CD4-positive, alpha-beta T cell treated with Interleukin-15 for 1 hour (primary cell): ENCODE data around the gene DHH.

Source experiments
- DNase-seq: peaks from one replicate; pipeline ENCODE4 v3.0.0-alpha.2; 2020

The DHH gene

DNA sequence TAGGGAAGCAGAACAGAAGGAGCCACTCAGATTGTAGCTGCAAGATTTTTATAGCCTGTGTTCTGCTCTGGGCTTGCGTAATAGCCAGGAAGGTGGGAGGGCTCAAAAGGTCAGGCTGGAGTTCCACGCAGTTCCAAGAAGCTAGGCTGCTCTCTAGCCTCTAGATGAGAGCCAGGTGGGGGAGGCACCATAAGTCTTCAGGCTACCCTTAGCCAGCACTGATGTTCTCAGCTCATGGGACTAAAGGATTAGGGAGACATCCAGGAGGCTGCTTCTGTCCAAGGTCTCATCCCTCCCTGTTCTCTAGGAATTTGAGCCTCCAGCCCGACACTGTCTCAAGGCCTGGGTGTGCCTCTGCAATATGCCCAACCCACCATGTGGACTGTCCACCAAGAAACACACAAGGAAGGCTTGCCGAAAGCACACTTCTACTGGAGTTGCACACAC is 14.4 kb upstream of the DHH start:
- DNase-seq = peak; percentile 32

DNA sequence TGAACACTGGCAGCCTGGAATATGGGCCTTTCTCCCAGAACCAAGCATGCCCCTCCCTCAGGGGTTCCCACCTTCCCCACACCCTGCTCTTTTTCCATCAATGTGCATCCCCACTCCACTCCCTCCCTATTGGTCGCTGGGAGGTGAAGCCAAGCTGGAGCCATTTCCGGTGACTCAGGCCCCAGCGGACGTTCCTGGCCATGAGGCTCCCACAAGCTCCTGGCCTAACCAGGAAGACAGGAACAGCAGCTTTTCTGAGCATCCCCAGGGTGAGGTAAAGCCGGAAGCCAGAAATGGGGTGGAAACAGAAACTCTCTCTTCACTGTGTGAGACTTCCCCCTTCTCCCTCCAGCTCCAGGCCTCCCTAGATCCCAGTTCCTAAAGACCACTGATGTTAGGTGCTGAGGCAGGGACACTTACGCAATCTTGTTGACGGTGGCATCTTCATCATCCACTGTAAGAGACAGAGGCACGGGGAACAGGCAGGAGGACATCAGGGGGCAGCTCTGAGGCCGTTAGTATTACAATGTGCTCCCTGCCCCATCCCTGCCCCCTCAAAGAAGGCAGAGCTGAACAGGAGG is 11.0 kb upstream of the DHH start:
- DNase-seq = no peak

DNA sequence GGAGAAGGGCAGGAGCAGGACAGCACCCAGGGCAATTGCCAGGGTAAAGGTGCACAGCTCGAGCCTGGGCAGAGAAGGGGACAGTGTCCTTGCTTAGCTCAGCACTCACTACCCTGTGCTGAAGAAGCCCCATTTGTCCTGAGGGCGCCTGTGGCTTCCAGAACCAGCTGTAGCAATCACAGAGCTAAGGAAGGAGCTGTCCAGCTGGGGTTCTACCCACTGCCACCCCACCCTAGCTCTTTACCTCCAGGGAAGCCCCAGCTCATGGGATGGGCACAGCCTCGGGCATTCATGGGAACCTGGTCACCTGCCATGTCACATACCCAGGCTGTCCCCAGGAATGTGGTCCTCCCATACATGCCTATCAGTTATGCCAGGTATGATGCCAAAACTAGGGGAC is 10.2 kb upstream of the DHH start:
- DNase-seq = no peak

DNA sequence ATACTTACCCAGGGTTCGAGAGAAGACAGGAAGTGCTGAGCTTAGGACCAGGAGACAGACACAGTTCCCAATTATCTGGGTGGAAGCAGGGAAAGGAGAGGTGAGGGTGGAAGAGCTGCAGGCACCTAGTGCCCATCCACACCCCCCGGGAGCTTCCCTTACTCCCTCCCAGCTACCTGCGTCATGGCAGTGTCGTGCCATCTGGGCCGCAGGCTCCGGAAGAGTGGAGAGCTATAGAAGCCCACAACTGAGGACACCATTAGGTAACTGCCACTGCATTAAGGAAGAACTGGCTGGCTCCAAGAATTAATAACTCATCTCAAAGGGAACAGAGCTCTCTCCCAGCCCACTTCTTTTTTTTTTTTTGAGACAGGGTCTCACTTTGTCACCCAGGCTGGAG is 5.8 kb upstream of the DHH start:
- DNase-seq = no peak

DNA sequence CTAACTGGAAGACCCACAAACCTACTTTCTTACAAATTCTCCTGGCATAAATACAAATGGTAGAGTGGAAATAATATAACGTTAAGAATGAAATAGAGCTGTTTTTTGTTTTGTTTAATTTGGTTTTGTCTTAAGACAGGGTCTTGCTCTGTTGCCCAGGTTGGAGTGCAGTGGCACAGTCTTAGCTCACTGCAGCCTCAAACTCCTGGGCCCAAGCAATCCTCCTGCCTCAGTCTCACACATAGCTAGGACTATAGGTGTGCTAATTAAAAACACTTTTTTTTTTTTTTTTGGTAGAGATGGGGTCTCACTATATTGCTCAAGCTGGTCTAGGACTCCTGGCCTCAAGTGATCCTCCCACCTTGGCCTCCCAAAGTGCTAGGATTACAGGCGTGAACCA is 4.1 kb upstream of the DHH start:
- no peak for DNase-seq

DNA sequence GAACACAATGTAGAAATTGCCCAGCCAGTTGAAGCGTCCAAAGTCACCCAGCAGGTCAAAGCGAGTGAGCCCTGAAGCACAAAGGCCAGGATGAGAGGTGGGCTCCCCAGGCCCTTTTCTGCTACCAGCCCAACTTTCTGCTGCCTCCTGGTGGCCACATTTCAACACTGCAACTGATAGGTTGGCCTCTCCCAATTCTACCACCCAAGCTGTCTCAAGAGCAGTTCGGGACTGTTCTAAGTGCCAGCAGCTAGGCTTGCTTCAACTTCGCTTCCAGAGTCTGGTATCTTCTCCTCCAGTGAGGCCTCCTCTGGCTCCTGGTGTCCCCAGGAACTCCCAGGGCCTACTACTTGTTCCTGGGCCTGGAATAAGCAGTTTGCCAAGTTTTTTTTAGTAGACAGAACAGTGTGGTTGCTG is 3.4 kb upstream of the DHH start:
- DNase-seq = peak; percentile 57

DNA sequence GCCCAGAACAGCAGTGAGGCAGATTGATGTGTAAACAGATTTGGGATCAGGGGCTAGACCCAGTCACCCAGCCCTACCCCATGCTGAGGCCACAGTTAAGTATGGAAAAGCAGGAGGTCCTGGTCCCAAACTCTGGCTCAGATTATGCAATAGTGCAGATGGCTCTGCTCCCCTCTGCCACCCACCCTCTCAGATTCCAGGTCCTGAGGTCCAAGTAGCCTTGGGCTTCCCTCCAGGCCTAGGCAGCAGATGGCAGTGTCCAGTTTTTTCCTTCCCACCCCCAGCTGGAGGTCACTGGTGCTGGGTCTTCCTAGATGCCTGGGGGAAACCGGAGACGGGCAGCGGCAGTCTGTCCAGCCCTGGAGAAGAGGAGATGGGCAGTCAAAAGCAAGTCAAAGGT is 2.8 kb upstream of the DHH start:
- DNase-seq = no peak

DNA sequence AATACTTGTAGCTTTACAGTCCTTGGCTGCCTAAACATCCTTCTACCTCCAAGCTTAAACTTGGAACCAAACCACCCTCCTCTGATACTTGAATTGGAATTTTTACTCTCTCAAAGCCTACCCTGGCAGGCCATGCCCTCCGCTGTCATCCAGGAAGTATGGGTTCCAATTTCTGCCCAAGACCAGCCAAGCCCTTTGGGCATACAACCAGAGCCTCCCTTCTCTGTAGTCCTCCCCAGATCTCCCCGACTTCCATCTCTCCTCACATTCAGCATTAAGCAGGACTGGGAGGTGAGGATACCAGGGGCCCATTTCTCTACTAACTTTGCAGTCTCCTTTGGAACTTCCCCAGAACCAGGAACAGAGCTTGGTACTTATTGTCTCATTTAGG is 369 bp upstream of the DHH start:
- no peak for DNase-seq

DNA sequence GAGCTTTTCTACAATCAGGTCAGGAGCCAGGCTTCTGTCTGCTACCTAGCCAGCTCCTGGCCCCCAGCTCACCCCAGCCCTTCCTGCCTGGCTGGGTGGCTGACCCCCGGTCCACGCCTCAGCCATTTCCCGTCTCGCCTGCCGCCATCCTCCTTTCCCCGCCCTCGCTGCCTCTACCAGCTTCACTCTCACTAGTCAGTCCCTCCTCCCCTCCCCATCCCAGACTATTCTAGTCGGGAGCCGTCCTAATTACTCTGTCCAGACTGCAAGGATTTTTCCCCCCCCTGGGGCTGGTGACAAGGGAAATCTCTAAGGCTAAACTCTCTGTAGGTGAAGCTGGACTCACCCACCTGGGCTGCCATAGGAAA is 825 bp downstream of the DHH start:
- DNase-seq = no peak

DNA sequence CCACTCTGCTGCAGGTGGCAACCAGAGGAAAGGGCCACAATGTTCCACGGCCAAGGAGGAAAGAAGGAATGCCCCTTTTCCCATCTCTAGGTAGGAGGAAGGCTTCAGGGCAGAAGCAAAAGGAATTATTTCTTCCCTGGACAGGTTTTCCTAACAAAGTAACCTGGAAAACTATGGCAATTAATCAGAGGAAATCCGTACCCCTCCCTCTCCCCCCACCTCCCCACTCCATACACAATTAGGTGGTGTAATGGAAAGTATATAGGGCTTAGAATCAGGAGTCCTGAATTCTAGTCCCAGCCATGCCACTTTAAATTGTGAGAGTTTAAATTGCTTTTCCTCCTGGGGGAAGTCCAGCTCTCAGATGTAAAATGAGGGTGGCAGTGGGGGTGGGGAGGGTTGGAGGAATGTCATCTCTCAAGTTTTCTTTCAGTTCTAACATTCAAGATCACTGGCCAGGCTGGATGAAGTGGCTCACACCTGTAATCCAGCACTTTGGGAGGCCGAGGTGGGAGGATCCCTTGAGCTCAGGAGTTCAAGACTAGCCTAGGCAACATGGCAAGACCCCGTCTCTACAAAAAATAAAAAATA is 1.7 kb downstream of the DHH start:
- DNase-seq = no peak

DNA sequence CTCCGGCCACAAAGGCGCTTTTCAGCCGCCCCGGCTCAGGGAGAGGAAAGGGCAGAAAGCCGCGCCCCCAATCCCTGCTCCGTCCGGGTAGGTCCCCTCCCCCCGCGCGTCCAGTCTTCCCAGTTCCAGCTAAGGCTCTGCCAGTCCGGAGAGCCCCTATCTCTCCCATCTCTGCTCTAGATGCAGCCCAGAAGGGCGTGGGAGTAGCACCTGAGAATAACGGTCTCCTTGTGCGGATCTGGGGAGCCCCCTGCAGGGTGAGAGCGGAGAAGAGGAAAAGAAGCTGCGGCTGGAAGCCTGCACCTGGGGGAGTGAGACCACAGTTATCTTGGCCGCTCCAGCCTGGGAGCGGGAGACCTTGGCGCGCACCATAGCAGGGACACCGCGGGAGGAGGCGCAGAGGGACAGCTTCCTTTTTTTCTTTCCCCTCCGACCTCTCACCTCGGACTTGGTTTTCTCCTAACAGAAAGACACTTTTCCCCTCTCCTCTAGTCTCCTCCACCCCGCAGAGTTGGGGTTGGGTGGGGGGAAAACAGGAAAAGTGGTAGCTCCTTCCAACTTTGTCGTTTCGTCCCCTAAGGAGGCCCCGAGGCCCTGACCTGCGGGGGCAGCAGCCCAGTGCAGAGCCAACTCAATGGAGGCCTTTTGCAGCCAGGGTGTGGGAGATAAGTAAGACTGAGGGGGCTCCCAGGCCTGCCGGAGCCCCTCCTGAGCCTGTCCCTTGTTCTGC is 2.4 kb downstream of the DHH start:
- peak; percentile 56 for DNase-seq

DNA sequence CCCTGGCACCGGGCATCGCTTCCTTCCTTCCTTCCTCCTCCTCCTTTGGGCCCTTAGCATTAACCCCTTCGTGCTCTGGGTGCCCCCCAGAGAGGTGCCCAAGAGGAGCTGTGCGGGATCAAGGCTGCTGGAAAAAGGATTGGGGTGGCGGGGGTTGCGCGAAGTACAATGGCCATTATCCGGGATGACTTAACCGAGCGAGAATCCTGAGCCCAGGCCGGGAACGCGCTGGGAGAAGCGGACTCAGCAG is 2.8 kb downstream of the DHH start:
- DNase-seq = no peak

DNA sequence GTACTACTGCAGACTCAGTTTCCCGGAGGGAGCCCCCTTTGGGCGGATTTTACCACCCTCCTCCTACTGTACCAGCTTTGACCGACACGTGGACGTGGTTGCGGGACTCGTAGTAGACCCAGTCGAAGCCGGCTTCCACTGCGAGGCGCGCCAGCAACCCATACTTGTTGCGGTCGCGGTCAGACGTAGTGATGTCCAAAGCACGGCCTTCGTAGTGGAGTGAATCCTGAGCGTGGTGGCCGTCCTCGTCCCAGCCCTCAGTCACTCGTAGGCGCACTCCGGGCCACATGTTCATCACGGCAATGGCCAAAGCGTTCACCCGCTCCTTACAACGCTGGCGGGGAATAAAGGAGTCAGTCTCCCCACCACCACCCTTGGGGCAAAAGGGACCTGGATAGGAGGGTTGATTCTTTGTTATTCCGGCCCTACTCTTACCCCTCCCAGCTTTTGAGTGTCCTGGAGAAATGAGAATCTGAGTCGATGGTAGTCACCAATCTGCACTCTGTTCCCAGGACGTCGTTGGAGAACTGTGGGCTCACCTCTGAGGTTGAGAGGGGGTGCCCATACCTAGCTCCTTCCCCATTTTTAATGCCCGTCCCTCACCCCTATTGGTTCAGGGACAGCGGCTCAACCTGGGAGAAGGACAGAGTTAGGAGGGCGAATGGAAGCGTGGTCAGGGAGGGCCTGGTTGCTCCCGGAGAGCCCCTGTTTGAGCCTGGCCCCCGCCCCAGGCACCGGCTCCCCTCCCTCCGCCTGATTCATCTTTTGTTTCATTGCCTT is 3.4 kb downstream of the DHH start:
- no peak for DNase-seq

DNA sequence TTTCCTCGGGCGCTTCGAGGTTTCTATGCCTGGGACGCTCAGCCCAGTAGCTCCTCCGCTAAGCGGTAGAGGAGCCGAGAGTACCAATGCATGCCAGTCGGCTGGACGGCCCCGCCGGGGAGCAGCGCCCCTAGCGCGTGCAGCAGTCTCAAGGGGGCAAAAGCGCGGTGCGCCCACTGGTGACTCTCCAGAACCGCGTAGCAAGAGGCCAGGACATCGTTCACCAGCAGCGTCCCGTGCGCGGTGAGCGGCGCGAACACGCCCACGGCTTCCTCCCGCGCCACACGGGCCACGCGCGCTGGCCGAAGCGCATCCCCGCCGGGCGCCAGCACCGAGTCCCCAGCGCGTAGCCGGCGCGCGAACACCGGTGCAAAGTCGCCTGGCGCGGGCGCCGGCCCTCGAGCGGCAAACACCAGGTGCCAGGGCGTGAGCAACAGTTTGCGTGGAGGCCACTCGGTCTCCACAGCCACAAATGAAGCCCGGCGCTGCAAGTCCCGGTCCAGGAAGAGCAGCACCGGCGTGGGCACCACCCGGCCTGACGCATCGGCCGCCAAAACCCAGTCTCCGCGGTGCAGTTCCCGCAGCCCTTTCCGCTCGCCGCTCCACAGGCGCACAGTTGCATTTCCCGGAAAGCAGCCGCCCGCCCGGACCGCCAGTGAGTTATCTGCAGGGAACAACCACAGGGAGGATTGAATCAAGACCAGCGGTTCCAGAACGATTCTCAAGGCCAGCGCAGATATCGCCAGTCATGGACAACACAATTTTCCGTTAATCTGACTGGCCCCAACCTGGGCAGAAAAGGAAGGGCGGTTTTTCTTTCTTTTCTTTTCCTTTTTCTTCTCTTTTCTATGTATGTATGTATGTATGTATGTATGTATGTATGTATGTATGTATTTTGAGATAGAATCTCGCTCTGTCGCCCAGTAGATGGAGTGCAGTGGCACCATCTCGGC is 4.5 kb downstream of the DHH start:
- DNase-seq = peak; percentile 32

DNA sequence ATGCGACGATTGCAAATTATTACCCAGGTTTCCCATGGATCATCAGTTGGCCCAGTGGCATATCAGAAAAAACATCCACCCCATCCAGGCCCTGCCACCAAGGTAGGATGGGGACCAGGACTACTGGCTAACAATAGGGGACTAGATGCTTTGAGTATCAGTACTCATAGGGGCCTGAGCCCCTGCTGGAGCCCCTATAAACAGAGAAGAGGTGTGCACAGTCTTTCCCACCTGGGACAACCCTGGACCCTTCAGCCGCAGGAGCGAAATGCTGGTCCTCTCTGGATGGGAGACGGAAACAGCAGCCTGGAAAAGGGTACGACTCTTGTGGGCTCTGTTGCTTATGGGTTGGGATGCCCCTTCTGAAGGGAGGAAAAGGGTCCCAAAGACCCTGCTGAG is 5.7 kb downstream of the DHH start:
- no peak for DNase-seq

DNA sequence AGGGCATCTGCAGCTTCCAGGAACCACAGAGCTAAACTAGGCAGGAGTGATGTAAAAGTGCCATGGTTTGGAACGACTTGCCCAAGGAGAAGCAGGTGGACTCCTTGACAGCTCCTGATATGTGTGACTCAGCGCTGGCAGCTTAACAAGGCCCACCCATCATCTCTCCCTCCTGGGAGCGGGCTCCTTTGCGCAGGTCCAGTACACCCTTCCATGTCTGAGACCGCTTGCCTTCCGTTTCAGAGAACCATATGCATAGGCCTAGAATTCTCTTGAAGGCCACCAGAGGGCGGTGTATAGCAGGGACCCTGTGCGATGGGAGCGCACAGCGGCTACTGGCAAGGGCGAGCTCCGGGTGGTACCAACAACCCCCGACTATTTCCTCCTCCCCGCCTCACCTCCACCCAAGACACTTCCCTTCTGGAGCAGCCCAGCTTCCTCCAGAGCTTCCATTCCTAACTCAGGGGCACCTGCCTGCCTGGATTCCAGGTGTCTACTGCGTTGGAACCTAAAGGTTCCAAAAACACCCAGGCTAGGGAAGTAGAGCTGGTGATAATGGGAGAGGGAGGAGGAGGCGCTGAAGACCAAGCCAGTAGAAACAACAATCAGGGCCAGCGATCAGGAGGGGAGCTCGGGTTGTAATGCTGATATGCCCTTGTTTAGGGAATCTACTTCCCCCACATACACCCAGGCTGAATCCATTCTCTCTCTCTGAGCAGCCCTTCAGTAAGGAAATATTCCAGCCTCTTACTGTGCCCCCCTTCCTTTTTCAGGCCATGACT is 6.3 kb downstream of the DHH start:
- DNase-seq = peak; percentile 79

DNA sequence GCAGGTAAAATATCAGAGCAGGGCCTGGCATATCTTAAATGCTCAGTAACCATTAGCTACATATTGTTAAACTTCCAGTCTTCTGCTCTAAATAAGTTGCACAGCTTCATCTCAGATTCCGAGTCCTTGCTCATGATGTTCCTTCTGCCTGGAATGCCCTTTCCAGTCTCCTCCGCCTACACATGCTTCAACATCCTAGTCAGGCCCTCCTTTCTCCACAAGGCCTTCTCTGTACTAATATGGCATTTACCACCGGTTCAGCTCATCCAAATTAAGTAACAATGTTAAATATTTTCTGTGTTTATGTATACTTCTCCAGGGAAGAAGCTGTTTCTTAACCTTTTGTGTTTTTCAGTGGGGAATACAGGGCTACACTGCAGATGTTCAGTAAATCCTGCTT is 8.5 kb downstream of the DHH start:
- DNase-seq = no peak

DNA sequence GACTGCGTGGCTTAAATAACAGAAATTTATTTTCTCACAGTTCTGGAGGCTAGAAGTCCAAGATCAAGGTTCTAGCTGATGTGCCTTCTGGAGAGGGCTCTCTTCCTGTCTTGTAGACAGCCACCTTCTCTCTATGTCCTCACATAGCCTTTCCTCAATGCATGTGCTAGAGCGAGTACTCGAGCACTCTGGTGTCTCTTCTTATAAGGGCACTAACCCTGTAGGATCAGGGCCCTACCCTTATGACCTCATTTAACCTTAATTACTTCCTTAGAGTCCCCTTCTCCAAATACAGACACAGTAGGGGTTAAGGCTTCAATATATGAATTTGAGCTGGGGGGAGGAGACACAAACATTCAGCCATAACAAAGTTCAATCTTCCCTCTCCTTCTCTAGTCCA is 10.2 kb downstream of the DHH start:
- DNase-seq = no peak

DNA sequence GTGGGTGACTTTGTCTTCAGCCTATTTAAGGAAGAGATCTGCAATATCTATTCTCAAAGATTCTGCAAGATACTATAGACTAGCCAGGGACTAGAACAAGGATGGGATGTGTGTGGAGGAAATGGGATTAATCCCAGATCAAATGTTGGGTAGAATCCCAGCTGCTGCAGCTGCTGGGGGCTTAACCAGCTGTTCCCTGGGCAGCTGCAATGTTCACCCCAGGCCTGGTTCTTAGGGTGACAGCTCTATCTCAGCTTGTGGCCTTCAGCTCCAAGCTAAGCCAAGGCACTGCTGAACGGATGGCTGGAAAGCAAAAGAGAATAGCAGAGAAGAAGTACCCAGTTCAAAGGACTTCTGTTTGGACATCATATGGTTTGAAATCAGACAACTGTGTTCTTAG is 14.8 kb downstream of the DHH start:
- no peak for DNase-seq

DNA sequence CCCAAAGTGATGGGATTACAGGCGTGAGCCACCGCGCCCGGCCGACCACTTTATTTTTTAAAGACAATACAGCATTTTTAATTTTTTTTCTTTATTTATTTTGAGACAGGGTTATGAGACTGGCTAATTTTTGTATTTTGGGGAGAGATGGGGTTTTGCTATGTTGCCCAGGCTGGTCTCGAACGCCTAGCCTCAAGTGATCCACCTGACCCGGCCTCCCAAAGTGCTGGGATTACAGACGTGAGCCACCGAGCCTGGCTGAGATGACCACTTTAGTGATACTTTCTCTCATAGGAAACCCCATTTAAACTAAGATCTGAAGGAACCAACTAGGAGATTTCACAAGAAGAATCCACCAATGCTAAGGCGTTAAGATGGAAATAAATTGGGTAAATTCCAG is 23.6 kb downstream of the DHH start:
- no peak for DNase-seq

DNA sequence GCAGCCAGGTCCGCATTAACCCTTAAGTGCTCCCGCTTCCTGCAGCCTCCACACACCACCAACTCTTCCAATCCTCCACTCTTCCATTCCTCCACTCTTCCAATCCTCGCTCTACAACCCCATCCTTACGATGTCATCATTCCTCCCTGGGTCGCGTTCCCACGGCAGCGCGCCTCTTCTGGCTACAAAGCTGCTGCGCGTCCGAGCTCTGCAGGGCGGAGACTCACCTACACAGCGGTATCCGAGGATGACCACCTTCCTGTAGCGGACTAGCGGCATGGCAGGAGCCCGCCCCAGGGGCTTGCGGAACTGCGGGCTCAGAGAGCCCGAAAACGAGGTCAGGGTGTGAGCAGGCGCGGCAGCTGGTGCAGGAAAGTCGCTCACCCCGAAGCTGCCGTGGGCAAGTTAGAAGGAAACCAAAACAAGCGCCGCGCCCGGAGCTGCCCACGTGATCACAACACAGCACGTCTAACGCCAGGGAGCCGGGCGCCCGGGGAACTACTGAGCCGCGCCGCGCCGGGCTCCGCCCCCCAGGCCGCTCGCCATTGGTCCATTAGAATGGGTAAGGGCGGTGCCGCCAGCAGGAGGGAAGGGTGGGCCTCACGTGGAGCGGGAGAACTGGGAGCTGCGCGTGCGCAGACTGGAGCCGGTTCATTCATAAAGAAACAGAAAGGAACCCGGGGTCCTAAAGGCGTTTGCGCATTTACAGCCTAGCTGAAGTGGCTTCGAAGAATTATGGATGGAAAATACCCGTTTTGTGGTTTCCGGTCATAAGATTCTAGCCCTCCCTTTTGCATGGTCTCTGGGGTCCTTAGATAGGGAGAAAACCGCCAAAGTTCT is 24.9 kb downstream of the DHH start, which contains the start of gene RHEBL1:
RHEBL1 (minus strand) TSS at position 473 of the 840 bp plus-strand sequence; CDS start at position 279, 194 bp downstream.
- peak; percentile 99 for DNase-seq
